ENCODE data around the gene FJX1.

GRCh38 chr11:35647421-35648093 lies 29.3 kb downstream of the FJX1 start:
- no peak for TF ChIP-seq EZH2phosphoT487 (IDR thresholded peaks at IDR 0.05; ENCODE audit: low read depth)
- TF ChIP-seq CTCF (IDR thresholded peaks at IDR 0.05; ENCODE audit: low read depth, low read length), result no peak
